ENCODE data around the gene TMEM163.

The TMEM163 gene

GRCh38 chr2:134498654-134499053, 220.1 kb downstream of the TMEM163 start:
- no peaks in the 10 kb centered on the region for H3K79me2 ChIP-seq (ENCODE audit: insufficient read depth, low read length)

GRCh38 chr2:134493797-134494196, 225.0 kb downstream of the TMEM163 start:
- no peak overlapping the region for H2AFZ ChIP-seq (ENCODE audit: low read length)
- no peaks in the 10 kb centered on the region for H3K79me2 ChIP-seq (ENCODE audit: insufficient read depth, low read length)
- H3K4me2 ChIP-seq (ENCODE audit: low read length) = no peak overlapping the region
- H4K20me1 ChIP-seq (ENCODE audit: insufficient read depth, low read length) = no peaks in the 10 kb centered on the region
- no peak overlapping the region for H3K4me3 ChIP-seq (ENCODE audit: low read depth, low read length, poor library complexity, severe bottlenecking)
- no peaks in the 10 kb centered on the region; the same call in 1 of the 2 replicates for H3K27me3 ChIP-seq (ENCODE audit: insufficient read depth, low read length)
- TF ChIP-seq, protein P1, sequence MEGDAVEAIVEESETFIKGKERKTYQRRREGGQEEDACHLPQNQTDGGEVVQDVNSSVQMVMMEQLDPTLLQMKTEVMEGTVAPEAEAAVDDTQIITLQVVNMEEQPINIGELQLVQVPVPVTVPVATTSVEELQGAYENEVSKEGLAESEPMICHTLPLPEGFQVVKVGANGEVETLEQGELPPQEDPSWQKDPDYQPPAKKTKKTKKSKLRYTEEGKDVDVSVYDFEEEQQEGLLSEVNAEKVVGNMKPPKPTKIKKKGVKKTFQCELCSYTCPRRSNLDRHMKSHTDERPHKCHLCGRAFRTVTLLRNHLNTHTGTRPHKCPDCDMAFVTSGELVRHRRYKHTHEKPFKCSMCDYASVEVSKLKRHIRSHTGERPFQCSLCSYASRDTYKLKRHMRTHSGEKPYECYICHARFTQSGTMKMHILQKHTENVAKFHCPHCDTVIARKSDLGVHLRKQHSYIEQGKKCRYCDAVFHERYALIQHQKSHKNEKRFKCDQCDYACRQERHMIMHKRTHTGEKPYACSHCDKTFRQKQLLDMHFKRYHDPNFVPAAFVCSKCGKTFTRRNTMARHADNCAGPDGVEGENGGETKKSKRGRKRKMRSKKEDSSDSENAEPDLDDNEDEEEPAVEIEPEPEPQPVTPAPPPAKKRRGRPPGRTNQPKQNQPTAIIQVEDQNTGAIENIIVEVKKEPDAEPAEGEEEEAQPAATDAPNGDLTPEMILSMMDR (IDR thresholded peaks at IDR 0.05; ENCODE audit: low read length) = no peak
- no peak for TF ChIP-seq EZH2 (IDR thresholded peaks at IDR 0.05; ENCODE audit: borderline replicate concordance, low read length)
- H3K4me1 ChIP-seq (ENCODE audit: insufficient read depth, low read length, severe bottlenecking) = no peaks in the 10 kb centered on the region
- no peaks in the 10 kb centered on the region for H3K36me3 ChIP-seq (ENCODE audit: insufficient read depth, low read length)
- no peaks in the 10 kb centered on the region for H3K9me3 ChIP-seq (ENCODE audit: low read length)
- H3F3A ChIP-seq (ENCODE audit: insufficient read depth, low read length) = no peaks in the 10 kb centered on the region
- H3K9me2 ChIP-seq (ENCODE audit: low read depth, low read length) = no peaks in the 10 kb centered on the region
- no peak overlapping the region for H3K27ac ChIP-seq (ENCODE audit: low read depth, low read length, poor library complexity, severe bottlenecking)
- no peak overlapping the region for H3K9ac ChIP-seq (ENCODE audit: low read length)

More at GRCh38 chr2:134498654-134499053, 220.1 kb downstream of the TMEM163 start:
- no peak for TF ChIP-seq EZH2 (IDR thresholded peaks at IDR 0.05; ENCODE audit: borderline replicate concordance, low read length)
- TF ChIP-seq, protein P1 (IDR thresholded peaks at IDR 0.05; ENCODE audit: low read length) = no peak
- Histone ChIP-seq H3K4me3 (ENCODE audit: low read depth, low read length, poor library complexity, severe bottlenecking) (no peak overlapping the region), H3K9ac (ENCODE audit: low read length) (no peak overlapping the region), H3K4me1 (ENCODE audit: insufficient read depth, low read length, severe bottlenecking) (no peaks in the 10 kb centered on the region), H3K27me3 (ENCODE audit: insufficient read depth, low read length) (peaks cover 3% of the 10 kb centered on the region; the same call in 1 of the 2 replicates), H3K9me3 (ENCODE audit: low read length) (no peaks in the 10 kb centered on the region), H3K36me3 (ENCODE audit: insufficient read depth, low read length) (no peaks in the 10 kb centered on the region), H3F3A (ENCODE audit: insufficient read depth, low read length) (no peaks in the 10 kb centered on the region), H3K27ac (ENCODE audit: low read depth, low read length, poor library complexity, severe bottlenecking) (no peak overlapping the region), H2AFZ (ENCODE audit: low read length) (no peak overlapping the region), H3K9me2 (ENCODE audit: low read depth, low read length) (no peaks in the 10 kb centered on the region), H4K20me1 (ENCODE audit: insufficient read depth, low read length) (no peaks in the 10 kb centered on the region), H3K4me2 (ENCODE audit: low read length) (no peak overlapping the region)

DNA sequence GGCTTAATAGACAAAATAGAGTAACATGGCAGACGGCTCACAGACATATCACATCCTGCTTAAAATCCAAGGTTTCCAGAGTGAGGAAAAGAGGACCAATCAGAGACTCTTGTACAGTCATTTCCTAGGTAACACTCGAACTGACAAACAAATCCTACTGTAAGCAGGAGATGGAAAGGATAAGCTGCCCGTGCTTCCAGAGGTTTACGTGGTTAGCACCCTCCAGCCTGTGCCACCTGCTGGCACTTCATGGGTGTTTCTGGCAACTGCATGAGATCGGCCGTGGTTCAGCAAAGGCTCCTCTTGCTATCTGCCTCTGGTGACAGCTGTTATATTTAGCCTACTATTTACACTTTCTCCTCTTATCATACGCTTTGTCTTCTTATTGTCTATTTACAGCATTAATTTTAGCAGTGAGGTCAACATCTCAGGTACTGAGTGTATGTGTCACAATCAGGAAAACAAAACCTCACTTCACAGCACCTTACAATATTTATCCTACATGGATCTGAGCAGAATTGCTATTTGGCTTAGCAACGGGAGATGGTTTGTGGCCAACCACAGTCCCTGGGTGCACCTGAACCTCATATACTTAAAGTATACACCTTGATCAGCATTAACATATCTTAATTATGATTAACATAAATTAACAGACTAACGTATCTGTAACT, 226.9 kb downstream of the TMEM163 start:
- no peak overlapping the region for H3K4me3 ChIP-seq (ENCODE audit: low read depth, low read length, poor library complexity, severe bottlenecking)
- no peak overlapping the region for H3K4me2 ChIP-seq (ENCODE audit: low read length)
- H3K36me3 ChIP-seq (ENCODE audit: insufficient read depth, low read length) = no peaks in the 10 kb centered on the region
- no peaks in the 10 kb centered on the region for H3K9me2 ChIP-seq (ENCODE audit: low read depth, low read length)
- no peaks in the 10 kb centered on the region for H3K79me2 ChIP-seq (ENCODE audit: insufficient read depth, low read length)
- H3K9ac ChIP-seq (ENCODE audit: low read length) = no peak overlapping the region
- H3K4me1 ChIP-seq (ENCODE audit: insufficient read depth, low read length, severe bottlenecking) = no peaks in the 10 kb centered on the region
- H3K9me3 ChIP-seq (ENCODE audit: low read length) = no peaks in the 10 kb centered on the region
- TF ChIP-seq EZH2 (IDR thresholded peaks at IDR 0.05; ENCODE audit: borderline replicate concordance, low read length) = no peak
- TF ChIP-seq, protein P1 (IDR thresholded peaks at IDR 0.05; ENCODE audit: low read length) = peak; percentile 14; the same call in 1 of the 2 replicates
- no peaks in the 10 kb centered on the region; the same call in 1 of the 2 replicates for H3K27me3 ChIP-seq (ENCODE audit: insufficient read depth, low read length)
- H4K20me1 ChIP-seq (ENCODE audit: insufficient read depth, low read length) = no peaks in the 10 kb centered on the region
- no peak overlapping the region for H3K27ac ChIP-seq (ENCODE audit: low read depth, low read length, poor library complexity, severe bottlenecking)
- no peak overlapping the region for H2AFZ ChIP-seq (ENCODE audit: low read length)
- no peaks in the 10 kb centered on the region for H3F3A ChIP-seq (ENCODE audit: insufficient read depth, low read length)

Data from OCI-LY1 (cell line).